ENCODE measurements around the gene HOXB1. TPM values are rescaled to one million over a fixed set of nuclear protein-coding genes. Genes with fewer than 3 reads are reported as not detected.
A peak's percentile ranks its signal among the peaks of the same experiment; 100 is the strongest.

Gene HOXB1
- total and polyA plus RNA-seq, 2 of the 8 experiments (the other 6 are each of a cell fraction or from before 2014, with no cell fraction given): not detected

DNA sequence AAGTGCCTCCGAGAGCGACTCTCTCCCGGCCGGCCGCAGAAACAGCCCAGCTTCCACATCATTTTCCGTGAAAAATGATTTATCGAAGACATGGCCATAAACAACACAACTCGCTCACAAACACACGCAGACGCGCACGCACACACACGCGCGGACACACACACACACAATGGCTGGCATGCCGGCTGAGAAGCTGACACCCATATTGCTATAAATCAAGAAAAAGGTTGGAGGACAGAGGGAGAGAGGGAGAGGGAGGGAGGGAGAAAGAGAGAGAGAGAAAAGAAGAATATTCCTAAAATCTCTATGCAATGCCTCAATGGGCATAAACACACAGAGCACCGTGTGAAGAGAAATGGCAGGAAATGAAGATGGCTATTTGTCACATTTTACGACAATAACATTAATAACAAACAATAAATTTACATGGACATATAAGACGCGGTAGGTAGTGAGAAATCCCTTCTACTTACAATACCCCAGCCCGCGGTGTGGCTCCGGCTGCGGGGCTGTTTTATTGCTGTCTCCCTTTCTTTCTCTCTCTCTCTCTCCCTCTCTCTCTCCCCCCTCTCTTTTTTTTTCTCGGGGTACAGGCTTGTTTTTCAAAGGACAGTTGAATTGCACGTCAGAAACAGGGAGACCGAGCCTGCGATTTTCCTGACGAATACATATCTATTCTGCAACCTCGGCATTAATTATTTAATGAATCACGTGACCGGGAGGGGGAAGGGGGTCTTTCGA lies 37.9 kb upstream of the HOXB1 start:
- Histone ChIP-seq H3K27ac (ENCODE audit: low read depth, low read length) (no peak overlapping the region), H3K9me3 (ENCODE audit: insufficient read depth in 2 of 2, low read depth in 1 of 2, low read length in 1 of 2) (no peaks in the 10 kb centered on the region), H4K5ac (ENCODE audit: insufficient read length, low read depth, low read length) (no peak overlapping the region), H2BK12ac (ENCODE audit: low read depth, low read length) (peak overlapping the region; percentile 89; the same call in 1 of the 2 replicates), H3K23me2 (ENCODE audit: low read depth, low read length) (peaks cover 4% of the 10 kb centered on the region; the same call in 1 of the 2 replicates), H3K9ac (replicated peaks in 1 of 4; ENCODE audit: extremely low read depth in 1 of 4, low read depth in 3 of 4, low read length in 3 of 4) (no peak overlapping the region), H3K79me1 (ENCODE audit: low read depth, low read length) (no peaks in the 10 kb centered on the region), H3K4me3 (ENCODE audit: extremely low read depth in 1 of 4, insufficient read depth in 2 of 4, low read depth in 3 of 4, low read length in 4 of 4) (no peak overlapping the region), H3K27me3 (replicated peaks in 1 of 4; ENCODE audit: control insufficient read depth in 3 of 4, extremely low read depth in 1 of 4, insufficient read depth in 3 of 4, low read length in 3 of 4) (peaks cover 99 to 100% (median 100%) of the 10 kb centered on the region in 4 experiments), H3K4me2 (ENCODE audit: insufficient read depth in 1 of 2, low read depth in 2 of 2, low read length in 2 of 2) (no peak overlapping the region), H3K14ac (ENCODE audit: insufficient read length) (no peak overlapping the region), H2BK15ac (ENCODE audit: low read length) (no peak overlapping the region), H3K36me3 (ENCODE audit: control insufficient read depth in 2 of 4, insufficient read depth in 4 of 4, low read length in 3 of 4) (no peaks in the 10 kb centered on the region; a peak in 1 of 8 replicates), H4K91ac (replicated peaks; ENCODE audit: insufficient read length, low read length) (no peak overlapping the region), H3K18ac (ENCODE audit: extremely low read depth, low read length) (no peak overlapping the region), H3K23ac (ENCODE audit: insufficient read length) (no peak overlapping the region), H3K79me2 (ENCODE audit: control insufficient read depth in 1 of 2, insufficient read depth in 2 of 2, low read length in 2 of 2) (no peaks in the 10 kb centered on the region), H2BK5ac (ENCODE audit: low read depth, low read length) (no peak overlapping the region), H3K4ac (replicated peaks; ENCODE audit: insufficient read length, low read depth, low read length) (no peak overlapping the region), H3K4me1 (replicated peaks in 1 of 4; ENCODE audit: control insufficient read depth in 3 of 4, insufficient read depth in 4 of 4, low read length in 3 of 4) (peaks cover 0 to 7% (median 4%) of the 10 kb centered on the region in 4 experiments; a peak in 5 of 7 replicates), H2BK20ac (ENCODE audit: low read length) (no peak overlapping the region), H2AK5ac (ENCODE audit: low read depth, low read length) (no peak overlapping the region), H2BK120ac (replicated peaks; ENCODE audit: low read depth, low read length) (no peak overlapping the region), H4K20me1 (replicated peaks in 1 of 2; ENCODE audit: control insufficient read depth in 1 of 2, insufficient read depth in 2 of 2, low read length in 2 of 2) (peaks cover 9 to 44% of the 10 kb centered on the region in 2 experiments), H3K56ac (replicated peaks; ENCODE audit: insufficient read length, low read depth, low read length) (no peak overlapping the region), H2AFZ (ENCODE audit: low read length) (no peak overlapping the region), H4K8ac (ENCODE audit: extremely low read depth, insufficient read depth, low read length) (no peak overlapping the region)
- TF ChIP-seq SP1 (IDR thresholded peaks at IDR 0.05; ENCODE audit: low read depth, low read length) (peak; percentile 48; the same call in 1 of the 2 replicates), SUZ12 (IDR thresholded peaks at IDR 0.05; ENCODE audit: low read length) (peak; percentile 92), RNF2 (IDR thresholded peaks at IDR 0.05; ENCODE audit: borderline replicate concordance, low read depth, low read length, missing control alignments, poor library complexity, severe bottlenecking) (peak; percentile 93), EGR1 (IDR thresholded peaks at IDR 0.05; ENCODE audit: borderline replicate concordance, low read depth, low read length) (peak; percentile 8; the same call in 1 of the 2 replicates), CBX8 (IDR thresholded peaks at IDR 0.05; ENCODE audit: borderline replicate concordance, low read depth, low read length) (peak; percentile 95), GABPA (IDR thresholded peaks at IDR 0.05; ENCODE audit: borderline replicate concordance, insufficient read depth, low read length) (no peak), JUND (IDR thresholded peaks at IDR 0.05; ENCODE audit: low read length) (no peak), EZH2 (IDR thresholded peaks at IDR 0.05; ENCODE audit: low read depth, low read length, severe bottlenecking) (peak; percentile 82), USF2 (IDR thresholded peaks at IDR 0.05; ENCODE audit: low read length) (peak; percentile 57)
- FAIRE-seq (no peak), DNase-seq (ENCODE audit: low read depth in 1 of 2, low spot score in 2 of 2) (no peak)
- ChIA-PET CTCF (ENCODE audit: partially characterized antibody) (interaction anchor here (0.5 to 4.8 kb wide), 10 partner anchors 10 to 526 kb away, joined by 3 to 32 read pairs (median 5); partner anchors contain the start of genes HOXB4 and HOXB5), POLR2A (ENCODE audit: partially characterized antibody) (interaction anchor here (1.4 to 1.8 kb wide), 2 partner anchors 12 kb away, joined by 4 to 8 read pairs; no protein-coding TSS in a partner anchor)
- WGBS, 2 experiments (ENCODE audit: extremely low coverage in 1 of 2, insufficient coverage in 1 of 2, insufficient read length in 1 of 2, insufficient replicate concordance in 2 of 2, low coverage in 1 of 2, low lambda C conversion rate in 2 of 2, missing lambda C conversion rate in 1 of 2): 12% methylated on average over 33 of the region's 33 CpGs; no CpG with 5 or more reads in 1 of the 2 experiments
